IMR-90 (cell line): Measurements from ENCODE around the gene IL1RAPL1. TPM values are rescaled to one million over a fixed set of nuclear protein-coding genes. Genes with fewer than 3 reads are reported as not detected.

Experiments used
- ATAC-seq: fragments of 200-7000 bp; cut with Tn5 transposase; 2 replicates; pipeline ENCODE4 v1.9.1; 2020; ENCODE audit warnings: low read depth, mild to moderate bottlenecking, moderate library complexity
- BruUV-seq: library from RNA; stranded (reverse); fragments of 400-500 nt; replicated peaks from 2 replicates; lab custom pipeline; 2021; lab: Mats Ljungman, UMichigan
- CTCF ChIA-PET: fragments of 300-600 bp; formaldehyde crosslinking; extraction: SDS; loops from one replicate; lab custom pipeline; 2021; ENCODE audit warnings: antibody characterized with exemption; lab: Yijun Ruan, JAX
- POLR2A ChIA-PET: fragments of 300-600 bp; sonication (Branson Sonifier 250); formaldehyde crosslinking; loops from one replicate; lab custom pipeline; 2022; ENCODE audit warnings: antibody characterized with exemption; ENCODE audit not compliant: unreplicated experiment; lab: Charles Lee
- DNase-seq: peaks from one replicate; pipeline ENCODE4 v3.0.0; 2013
- H2AFZ ChIP-seq: replicated peaks from 2 replicates; pipeline ENCODE3; 2013; ENCODE audit warnings: low read length, mild to moderate bottlenecking; ENCODE audit not compliant: poor library complexity
- H2AK5ac ChIP-seq: 2 replicates; pipeline ENCODE4 v1.6.1; 2013; ENCODE audit warnings: low read depth, low read length, inconsistent platforms
- H2AK9ac ChIP-seq: replicated peaks from 2 replicates; pipeline ENCODE3; 2013; ENCODE audit warnings: mild to moderate bottlenecking, low read depth, low read length, moderate library complexity; ENCODE audit not compliant: poor library complexity
- H2BK120ac ChIP-seq: 2 replicates; pipeline ENCODE4 v1.6.1; 2013; ENCODE audit warnings: low read depth, low read length, inconsistent platforms
- H2BK15ac ChIP-seq: 3 replicates; pipeline ENCODE4 v1.6.1; 2013; ENCODE audit warnings: low read depth, low read length, inconsistent platforms
- H2BK20ac ChIP-seq: 2 replicates; pipeline ENCODE4 v1.6.1; 2013; ENCODE audit warnings: low read depth, mild to moderate bottlenecking, inconsistent platforms, low read length, moderate library complexity
- H2BK5ac ChIP-seq: 2 replicates; pipeline ENCODE4 v1.6.1; 2013; ENCODE audit warnings: mild to moderate bottlenecking, low read depth, low read length, inconsistent platforms; ENCODE audit not compliant: poor library complexity, severe bottlenecking
- H3K14ac ChIP-seq: replicated peaks from 2 replicates; pipeline ENCODE4 v1.6.1; 2013; ENCODE audit warnings: low read depth, low read length, inconsistent platforms
- H3K18ac ChIP-seq: 2 replicates; pipeline ENCODE4 v1.6.1; 2013; ENCODE audit warnings: low read depth, low read length, control low read depth
- H3K23ac ChIP-seq: 2 replicates; pipeline ENCODE4 v1.6.1; 2013; ENCODE audit warnings: low read depth, low read length, inconsistent platforms
- H3K27ac ChIP-seq: 2 replicates; pipeline ENCODE4 v1.5.1; 2013; ENCODE audit warnings: mild to moderate bottlenecking, control low read depth, low read length; ENCODE audit not compliant: insufficient read depth
- H3K27me3 ChIP-seq: 2 replicates; pipeline ENCODE4 v1.6.1; 2013; ENCODE audit warnings: low read length; ENCODE audit not compliant: control insufficient read depth, insufficient read depth
- H3K36me3 ChIP-seq: 2 replicates; pipeline ENCODE4 v1.6.1; 2013; ENCODE audit warnings: low read length, mixed read lengths; ENCODE audit not compliant: control insufficient read depth, insufficient read depth
- H3K4ac ChIP-seq: 2 replicates; pipeline ENCODE4 v1.6.1; 2013; ENCODE audit warnings: low read depth, low read length, inconsistent platforms
- H3K4me1 ChIP-seq: 2 replicates; pipeline ENCODE4 v1.6.1; 2013; ENCODE audit warnings: low read length, mixed read lengths; ENCODE audit not compliant: control insufficient read depth, insufficient read depth
- H3K4me2 ChIP-seq: 2 replicates; pipeline ENCODE4 v1.6.1; 2013; ENCODE audit warnings: low read depth, mild to moderate bottlenecking, control low read depth, low read length, moderate library complexity
- H3K4me3 ChIP-seq: 2 replicates; pipeline ENCODE4 v1.5.1; 2013; ENCODE audit warnings: low read depth, mild to moderate bottlenecking, control low read depth, low read length, moderate library complexity; ENCODE audit not compliant: insufficient read depth
- H3K56ac ChIP-seq: 2 replicates; pipeline ENCODE4 v1.6.1; 2013; ENCODE audit warnings: low read length, inconsistent platforms; ENCODE audit not compliant: insufficient read depth; ENCODE audit errors: extremely low read depth
- H3K79me1 ChIP-seq, 2 experiments: 2 replicates each; pipeline ENCODE4 v1.6.1; 2013; ENCODE audit warnings: low read length in 2 of 2, inconsistent platforms in 1 of 2, low read depth in 1 of 2
- H3K9ac ChIP-seq: 2 replicates; pipeline ENCODE4 v1.6.1; 2013; ENCODE audit warnings: low read depth, low read length, control low read depth
- H3K9me1 ChIP-seq: 2 replicates; pipeline ENCODE4 v1.6.1; 2013; ENCODE audit warnings: low read length, inconsistent platforms; ENCODE audit not compliant: insufficient read depth
- H3K9me3 ChIP-seq: 2 replicates; pipeline ENCODE4 v1.6.1; 2013; ENCODE audit warnings: low read length; ENCODE audit not compliant: control insufficient read depth, insufficient read depth
- H4K20me1 ChIP-seq: 2 replicates; pipeline ENCODE4 v1.6.1; 2013; ENCODE audit warnings: low read length, inconsistent platforms; ENCODE audit not compliant: insufficient read depth
- H4K5ac ChIP-seq: 2 replicates; pipeline ENCODE4 v1.6.1; 2013; ENCODE audit warnings: mild to moderate bottlenecking, low read depth, low read length, control low read depth
- H4K8ac ChIP-seq, 2 experiments: 2 replicates each; pipeline ENCODE4 v1.6.1; 2013; ENCODE audit warnings: low read depth in 2 of 2, low read length in 2 of 2, control low read depth in 1 of 2, inconsistent platforms in 1 of 2
- H4K91ac ChIP-seq: 2 replicates; pipeline ENCODE4 v1.6.1; 2013; ENCODE audit warnings: low read depth, low read length, inconsistent platforms; ENCODE audit not compliant: insufficient read depth
- BHLHE40 ChIP-seq: fragments of 150-350 bp; IDR thresholded peaks from 2 replicates; pipeline ENCODE4 v1.6.1; 2016; ENCODE audit warnings: mild to moderate bottlenecking, low read depth, low read length
- CEBPB ChIP-seq: IDR thresholded peaks from 2 replicates; pipeline ENCODE4 v1.6.1; 2012; ENCODE audit warnings: low read depth, low read length, improper control_type of control experiment
- CHD1 ChIP-seq: IDR thresholded peaks from 2 replicates; pipeline ENCODE4 v1.6.1; 2012; ENCODE audit warnings: low read depth, low read length, improper control_type of control experiment
- CTCF ChIP-seq: conservative IDR thresholded peaks from 2 replicates; pipeline ENCODE4 v1.5.1; 2012; ENCODE audit warnings: mild to moderate bottlenecking, low read depth, low read length, improper control_type of control experiment
- ELK1 ChIP-seq: fragments of 150-350 bp; IDR thresholded peaks from 2 replicates; pipeline ENCODE4 v1.6.1; 2016; ENCODE audit warnings: low read depth, mild to moderate bottlenecking, low read length, moderate library complexity, borderline replicate concordance
- MAFK ChIP-seq: IDR thresholded peaks from 2 replicates; pipeline ENCODE4 v1.6.1; 2012; ENCODE audit warnings: low read depth, low read length, improper control_type of control experiment
- MAZ ChIP-seq: IDR thresholded peaks from 2 replicates; pipeline ENCODE4 v1.6.1; 2012; ENCODE audit warnings: low read depth, mild to moderate bottlenecking, low read length, improper control_type of control experiment, moderate library complexity, borderline replicate concordance
- MXI1 ChIP-seq: IDR thresholded peaks from 2 replicates; pipeline ENCODE4 v1.6.1; 2012; ENCODE audit warnings: low read depth, mild to moderate bottlenecking, low read length, moderate library complexity, borderline replicate concordance
- POLR2A ChIP-seq: IDR thresholded peaks from 2 replicates; pipeline ENCODE4 v1.6.1; 2012; ENCODE audit warnings: mild to moderate bottlenecking, low read depth, low read length
- RAD21 ChIP-seq: IDR thresholded peaks from 2 replicates; pipeline ENCODE4 v1.6.1; 2012; ENCODE audit warnings: low read length, improper control_type of control experiment
- RFX5 ChIP-seq: IDR thresholded peaks from 2 replicates; pipeline ENCODE4 v1.8.0; 2012; ENCODE audit warnings: low read depth, mild to moderate bottlenecking, low read length, moderate library complexity
- SMC3 ChIP-seq: fragments of 150-350 bp; IDR thresholded peaks from 2 replicates; pipeline ENCODE4 v1.6.1; 2016; ENCODE audit warnings: low read depth, mild to moderate bottlenecking, antibody characterized with exemption, low read length, moderate library complexity
- USF2 ChIP-seq: fragments of 150-350 bp; IDR thresholded peaks from 2 replicates; pipeline ENCODE4 v1.6.1; 2017; ENCODE audit warnings: mild to moderate bottlenecking, antibody characterized with exemption, low read length, low read depth
- WGBS, 2 experiments: methylation state at CpG; one replicate each; pipeline versions ENCODE4 v1.1.5 to v1.1.7; 2013; ENCODE audit warnings: missing lambda C conversion rate in 2 of 2; ENCODE audit not compliant: insufficient read length in 1 of 2; ENCODE audit errors: extremely low coverage in 2 of 2; 5-methylcytosine and 5-hydroxymethylcytosine counted together
- dilution Hi-C: fragments of 300-500 bp; cut with HindIII; formaldehyde crosslinking; loops from one replicate; pipeline ENCODE4 v1.14.3; 2018; ENCODE audit warnings: low sequenced_read_pairs; ENCODE audit not compliant: unreplicated experiment
- in situ Hi-C: fragments of 300-500 bp; cut with MboI; formaldehyde crosslinking; loops from 3 replicates; pipeline ENCODE4 v1.14.3; 2019; ENCODE audit warnings: low sequenced_read_pairs, inconsistent platforms, mixed read lengths
- intact Hi-C: fragments of 100-400 bp; cut with micrococcal nuclease; formaldehyde crosslinking; loops from 2 replicates; pipeline ENCODE4 v1.10.0; 2022
- polyA plus RNA-seq, 3 experiments: library from polyadenylated mRNA; depleted of rRNA; stranded (reverse); fragments of >200 nt; gene quantifications; 2 replicates each; pipeline ENCODE4 v1.2.3, GENCODE V29; 2012; ENCODE audit warnings: low replicate concordance in 1 of 3
- total RNA-seq: library from RNA; depleted of rRNA; stranded (reverse); fragments of >200 nt; gene quantifications from 2 replicates; pipeline ENCODE4 v1.2.3, GENCODE V29; 2012

The IL1RAPL1 gene
- total and polyA plus RNA-seq, 2 of the 4 experiments (the other 2 are of a cell fraction): 1.5 to 9.0 TPM

GRCh38 chrX:29090811-29091210 is 503.6 kb downstream of the IL1RAPL1 start:
- no TSS peak for BruUV-seq

More at GRCh38 chrX:29090811-29091210, 503.6 kb downstream of the IL1RAPL1 start:
- H4K20me1 ChIP-seq: no peaks in the 10 kb centered on the region
- H2BK15ac ChIP-seq: no peak overlapping the region
- no CpG with 5 or more reads among the region's 2 CpGs for WGBS, 2 experiments
- H3K9me1 ChIP-seq: no peaks in the 10 kb centered on the region
- no peak overlapping the region for H4K5ac ChIP-seq
- ATAC-seq (no peak), DNase-seq (peak; percentile 29)
- no peak overlapping the region for H2BK20ac ChIP-seq
- dilution Hi-C loops: no loop called here
- H3K36me3 ChIP-seq: no peaks in the 10 kb centered on the region
- H3K9ac ChIP-seq: no peak overlapping the region
- no peaks in the 10 kb centered on the region for H3K27me3 ChIP-seq
- H2AK9ac ChIP-seq: no peak overlapping the region
- CTCF ChIA-PET: interaction anchor here (0.6 to 0.8 kb wide), 2 partner anchors 19 to 85 kb away, joined by 3 to 6 read pairs; no protein-coding TSS in a partner anchor
- POLR2A ChIA-PET: no interaction called here
- no peak overlapping the region for H3K4ac ChIP-seq
- no peak overlapping the region for H3K23ac ChIP-seq
- no peak overlapping the region for H2BK120ac ChIP-seq
- no peaks in the 10 kb centered on the region for H3K9me3 ChIP-seq
- no peaks in the 10 kb centered on the region for H3K79me1 ChIP-seq
- H3K27ac ChIP-seq: no peak overlapping the region
- H3K14ac ChIP-seq: no peak overlapping the region
- H3K4me3 ChIP-seq: no peak overlapping the region
- TF ChIP-seq BHLHE40 (no peak), RAD21 (peak; percentile 55), MAZ (no peak), CTCF (peak; percentile 45), MAFK (no peak), CEBPB (peak; percentile 70; the same call in 1 of the 2 replicates), MXI1 (no peak), POLR2A (no peak), USF2 (no peak), SMC3 (no peak), RFX5 (no peak), CHD1 (no peak), ELK1 (no peak)
- no peak overlapping the region for H4K91ac ChIP-seq
- in situ Hi-C loops: no loop called here
- no peaks in the 10 kb centered on the region for H3K4me1 ChIP-seq
- intact Hi-C loops: loop anchor here (2.0 kb wide), 1 partner anchor 504 kb away; the partner anchor contains the start of gene IL1RAPL1
- no peak overlapping the region for H2BK5ac ChIP-seq
- H3K4me2 ChIP-seq: no peak overlapping the region
- no peak overlapping the region for H3K56ac ChIP-seq
- no peak overlapping the region for H2AFZ ChIP-seq
- no peak overlapping the region for H2AK5ac ChIP-seq
- no peak overlapping the region for H3K18ac ChIP-seq
- H4K8ac ChIP-seq: no peak overlapping the region
